Measurements from ENCODE around the gene IL17A. TPM values are rescaled to one million over a fixed set of nuclear protein-coding genes. Genes with fewer than 3 reads are reported as not detected.

Gene IL17A
- total RNA-seq, 1 experiment from 2014 or later, result not detected

GRCh38 chr6:52215787-52216186 lies 29.6 kb downstream of the IL17A start:
- Histone ChIP-seq H3K36me3 (ENCODE audit: control insufficient read depth, insufficient read depth, low read length) (no peaks in the 10 kb centered on the region), H3K4me1 (ENCODE audit: control insufficient read depth, insufficient read depth, low read length) (no peaks in the 10 kb centered on the region), H3K27ac (ENCODE audit: low read length) (no peak overlapping the region), H3K9me3 (ENCODE audit: control insufficient read depth, insufficient read depth, low read depth, low read length) (no peaks in the 10 kb centered on the region), H3K27me3 (ENCODE audit: control insufficient read depth, insufficient read depth, low read length) (peaks cover 11% of the 10 kb centered on the region), H3K4me3 (ENCODE audit: low read depth in 2 of 2, low read length in 2 of 2) (no peak overlapping the region)
- POLR2A ChIA-PET, result no interaction called here
- in situ Hi-C loops (cut with HindIII; ENCODE audit: low pct_unique_long_range_greater_than_20kb, low sequenced_read_pairs), result no loop called here
- CTCF ChIA-PET, result no interaction called here
- intact Hi-C loops (cut with micrococcal nuclease; ENCODE audit: unreplicated experiment), result no loop called here
- no peak for ATAC-seq
- no peak for DNase-seq (ENCODE audit: low read depth, low spot score)
- TF ChIP-seq SIN3A (IDR thresholded peaks at IDR 0.05; ENCODE audit: borderline replicate concordance, insufficient read depth, low read depth, low read length) (no peak), TCF7L2 (IDR thresholded peaks at IDR 0.05; ENCODE audit: low read depth, low read length) (no peak), REST (IDR thresholded peaks at IDR 0.05; ENCODE audit: insufficient read depth in 1 of 2, low read depth in 2 of 2, low read length in 1 of 2) (no peak), CTCF (IDR thresholded peaks at IDR 0.05) (no peak), POLR2AphosphoS5 (IDR thresholded peaks at IDR 0.05; ENCODE audit: low read depth, low read length) (no peak)
- BruUV-seq (replicated peaks), result no TSS peak

- ATAC-seq (no peak), DNase-seq (ENCODE audit: low read depth, low spot score) (no peak)
- ChIA-PET CTCF (interaction anchor here (0.6 kb wide), 1 partner anchor 39 kb away, joined by 3 read pairs; no protein-coding TSS in a partner anchor), POLR2A (no interaction called here)
- in situ Hi-C loops (cut with HindIII; ENCODE audit: low pct_unique_long_range_greater_than_20kb, low sequenced_read_pairs), result no loop called here
- TF ChIP-seq CTCF (IDR thresholded peaks at IDR 0.05), result no peak
- no peak for TF ChIP-seq REST (IDR thresholded peaks at IDR 0.05; ENCODE audit: insufficient read depth in 1 of 2, low read depth in 2 of 2, low read length in 1 of 2)
- TF ChIP-seq TCF7L2 (IDR thresholded peaks at IDR 0.05; ENCODE audit: low read depth, low read length), result no peak
- TF ChIP-seq POLR2AphosphoS5 (IDR thresholded peaks at IDR 0.05; ENCODE audit: low read depth, low read length), result no peak
- no peak for TF ChIP-seq SIN3A (IDR thresholded peaks at IDR 0.05; ENCODE audit: borderline replicate concordance, insufficient read depth, low read depth, low read length)
- intact Hi-C loops (cut with micrococcal nuclease; ENCODE audit: unreplicated experiment), result no loop called here
- Histone ChIP-seq H3K27me3 (ENCODE audit: control insufficient read depth, insufficient read depth, low read length) (peaks cover 11% of the 10 kb centered on the region), H3K9me3 (ENCODE audit: control insufficient read depth, insufficient read depth, low read depth, low read length) (no peaks in the 10 kb centered on the region), H3K36me3 (ENCODE audit: control insufficient read depth, insufficient read depth, low read length) (no peaks in the 10 kb centered on the region), H3K4me1 (ENCODE audit: control insufficient read depth, insufficient read depth, low read length) (no peaks in the 10 kb centered on the region), H3K4me3 (ENCODE audit: low read depth in 2 of 2, low read length in 2 of 2) (no peak overlapping the region), H3K27ac (ENCODE audit: low read length) (no peak overlapping the region)
- no TSS peak for BruUV-seq (replicated peaks)
Measured at GRCh38 chr6:52216932-52217575, 30.9 kb downstream of the IL17A start.

Data from Panc1 (cell line).